Right atrium auricular region (tissue), 2 donors: ENCODE results near the gene MYO1D. TPM values are rescaled to one million over a fixed set of nuclear protein-coding genes. Genes with fewer than 3 reads are reported as not detected.

Source experiments
- DNase-seq: peaks from one replicate; pipeline ENCODE4 v3.0.0-alpha.2; 2019; ENCODE audit warnings: low spot score
- H3K27ac ChIP-seq, 2 donors: fragments of 200-600 bp; sonication (generic); 1 replicate in 1 of 2; 2 replicates in 1 of 2; pipeline ENCODE4 v1.5.1; 2016 to 2019
- H3K27me3 ChIP-seq, 2 donors: fragments of 200-600 bp; sonication (generic); one replicate each; pipeline versions ENCODE4 v1.5.1 to v1.6.0; 2017 to 2019
- H3K36me3 ChIP-seq: fragments of 200-600 bp; sonication (generic); one replicate; pipeline ENCODE4 v1.5.1; 2016
- H3K4me1 ChIP-seq, 2 donors: fragments of 200-600 bp; sonication (generic); one replicate each; pipeline versions ENCODE4 v1.5.1 to v1.6.0; 2017 to 2019
- H3K4me3 ChIP-seq, 2 donors: fragments of 200-600 bp; sonication (generic); 1 replicate in 1 of 2; 2 replicates in 1 of 2; pipeline ENCODE4 v1.5.1; 2017 to 2019; ENCODE audit warnings: mild to moderate bottlenecking in 1 of 2, moderate library complexity in 1 of 2
- H3K9me3 ChIP-seq, 2 donors: fragments of 200-600 bp; sonication (generic); one replicate each; pipeline ENCODE4 v1.5.1; 2019
- total RNA-seq, 2 donors: library from RNA; depleted of rRNA; stranded (reverse); fragments of >200 nt; gene quantifications; one replicate each; pipeline ENCODE4 v1.1.0, GENCODE V29; 2016
- TF ChIP-seq, protein P1 (sequence below), 2 donors: fragments of 200-600 bp; sonication (generic); IDR thresholded peaks; one replicate each; pipeline ENCODE4 v1.5.1; 2019; ENCODE audit warnings: antibody characterized with exemption in 2 of 2

Gene MYO1D
- total RNA-seq, 2 donors from 2014 or later: 21.9 to 25.1 TPM

DNA sequence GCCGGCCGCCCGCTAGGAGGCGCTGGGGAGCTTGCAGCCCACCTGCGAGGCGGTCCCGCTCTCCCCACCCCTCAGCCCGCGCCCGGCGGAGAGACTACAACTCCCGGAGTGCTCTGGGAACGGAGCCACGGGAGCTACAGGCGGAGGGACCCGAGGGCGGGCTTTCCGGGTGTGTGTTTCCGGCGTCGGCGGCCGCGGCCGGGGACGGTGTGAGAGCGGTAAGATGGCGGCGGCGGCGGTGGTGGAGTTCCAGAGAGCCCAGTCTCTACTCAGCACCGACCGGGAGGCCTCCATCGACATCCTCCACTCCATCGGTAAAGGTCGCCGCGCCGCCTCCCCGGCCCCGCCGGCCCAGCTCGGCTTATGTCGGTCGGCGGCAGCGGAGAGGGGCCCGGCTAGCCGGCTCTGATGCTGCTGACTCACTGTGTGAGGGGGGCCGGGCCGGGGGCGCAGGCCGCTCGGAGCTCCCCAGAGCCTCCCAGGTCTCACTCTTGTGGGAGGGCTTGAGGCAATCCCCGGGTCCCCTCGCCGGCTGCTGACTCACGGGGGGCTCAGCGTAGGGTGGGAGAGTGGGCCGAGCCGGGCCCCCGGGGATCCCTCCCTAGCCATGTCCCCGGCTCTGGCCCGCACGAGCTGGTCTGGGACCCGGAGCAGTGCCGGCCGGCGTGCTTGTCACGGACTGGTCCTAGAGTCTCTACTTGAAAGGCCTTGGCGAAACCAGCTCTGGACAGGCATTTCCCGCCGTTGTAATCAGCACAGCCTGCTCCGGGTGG, 432.4 kb downstream of the MYO1D start, which contains the start of gene PSMD11:
Gene PSMD11, plus strand, starts transcription at position 210 of the 773 bp plus-strand sequence. Its CDS starts 14 bp downstream, at position 224.
- DNase-seq: peak; percentile 94
- Histone ChIP-seq H3K4me1 (peaks cover 0 to 20% of the 10 kb centered on the region in 2 donors), H3K36me3 (peaks cover 28% of the 10 kb centered on the region), H3K9me3 (no peaks in the 10 kb centered on the region), H3K4me3 (peak within 1 kb of the TSS; percentile 77 to 97), H3K27ac (peak within 1 kb of the TSS; percentile 84 to 88), H3K27me3 (no peaks in the 10 kb centered on the region)
- TF ChIP-seq, protein P1, sequence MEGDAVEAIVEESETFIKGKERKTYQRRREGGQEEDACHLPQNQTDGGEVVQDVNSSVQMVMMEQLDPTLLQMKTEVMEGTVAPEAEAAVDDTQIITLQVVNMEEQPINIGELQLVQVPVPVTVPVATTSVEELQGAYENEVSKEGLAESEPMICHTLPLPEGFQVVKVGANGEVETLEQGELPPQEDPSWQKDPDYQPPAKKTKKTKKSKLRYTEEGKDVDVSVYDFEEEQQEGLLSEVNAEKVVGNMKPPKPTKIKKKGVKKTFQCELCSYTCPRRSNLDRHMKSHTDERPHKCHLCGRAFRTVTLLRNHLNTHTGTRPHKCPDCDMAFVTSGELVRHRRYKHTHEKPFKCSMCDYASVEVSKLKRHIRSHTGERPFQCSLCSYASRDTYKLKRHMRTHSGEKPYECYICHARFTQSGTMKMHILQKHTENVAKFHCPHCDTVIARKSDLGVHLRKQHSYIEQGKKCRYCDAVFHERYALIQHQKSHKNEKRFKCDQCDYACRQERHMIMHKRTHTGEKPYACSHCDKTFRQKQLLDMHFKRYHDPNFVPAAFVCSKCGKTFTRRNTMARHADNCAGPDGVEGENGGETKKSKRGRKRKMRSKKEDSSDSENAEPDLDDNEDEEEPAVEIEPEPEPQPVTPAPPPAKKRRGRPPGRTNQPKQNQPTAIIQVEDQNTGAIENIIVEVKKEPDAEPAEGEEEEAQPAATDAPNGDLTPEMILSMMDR (IDR thresholded peaks at IDR 0.05): peak in 1 of 2 donors; percentile 91

DNA sequence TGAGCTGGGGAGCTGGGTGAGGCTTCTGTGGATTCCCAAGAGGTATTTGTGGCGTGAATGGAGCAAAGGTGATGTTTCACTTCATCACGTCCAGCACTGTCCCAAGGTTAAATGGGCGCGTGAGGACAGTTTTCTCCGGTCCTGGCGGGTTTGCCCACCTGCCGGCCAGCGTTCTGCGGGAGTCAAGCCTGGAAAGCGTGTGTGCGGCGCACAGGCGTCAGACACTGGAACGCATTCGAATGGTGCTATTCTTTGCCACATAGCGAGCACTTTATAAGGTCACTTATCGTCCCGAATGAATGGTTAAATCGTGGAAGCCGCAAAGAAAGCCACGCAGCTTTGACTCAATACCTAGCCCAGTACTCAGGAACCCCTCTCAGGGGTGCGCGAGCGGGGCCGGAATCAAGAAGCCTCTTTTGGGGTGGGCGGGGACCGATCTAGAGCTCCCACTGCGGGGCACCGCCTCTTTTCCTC, 433.1 kb downstream of the MYO1D start:
- no peak for DNase-seq
- TF ChIP-seq, protein P1 (IDR thresholded peaks at IDR 0.05): peak in 1 of 2 donors; percentile 95
- Histone ChIP-seq H3K9me3 (no peaks in the 10 kb centered on the region), H3K4me1 (peaks cover 0 to 20% of the 10 kb centered on the region in 2 donors), H3K36me3 (peaks cover 22% of the 10 kb centered on the region), H3K27ac (peak overlapping the region in 1 of 2 donors; percentile 84), H3K4me3 (peak overlapping the region; percentile 77 to 97), H3K27me3 (no peaks in the 10 kb centered on the region)

Other genes with a start within 250 kb of the MYO1D start
- 100 to 1,000 TPM in 1 of 2 donors, 10 to 100 TPM in 1; 43.0 to 117 TPM for gene TMEM98, start 51.0 kb upstream of the MYO1D start, total RNA-seq
- not detected for gene SPACA3, start 114.7 kb upstream of the MYO1D start, total RNA-seq